Endothelial cell of hepatic sinusoid (primary cell): Measurements from ENCODE around the gene CFAP20DC.

Experiments
- in situ Hi-C: cut with HindIII; loops from 2 replicates; pipeline ENCODE4 v1.10.0; 2017; ENCODE audit warnings: low sequenced_read_pairs

CFAP20DC gene

GRCh38 chr3:58754074-58754473, 295.8 kb downstream of the CFAP20DC start:
- in situ Hi-C loops = no loop called here

- in situ Hi-C loops = no loop called here
These were observed 297.8 kb downstream of the CFAP20DC start for GRCh38 chr3:58751882-58752567.

GRCh38 chr3:58751235-58751634, 298.6 kb downstream of the CFAP20DC start:
- in situ Hi-C loops = no loop called here

GRCh38 chr3:58749948-58750347, 299.9 kb downstream of the CFAP20DC start:
- in situ Hi-C loops = no loop called here

- in situ Hi-C loops = no loop called here
These were observed 301.8 kb downstream of the CFAP20DC start for GRCh38 chr3:58748024-58748423.

- in situ Hi-C loops = no loop called here
These were observed 303.1 kb downstream of the CFAP20DC start for GRCh38 chr3:58746758-58747157.

- in situ Hi-C loops = no loop called here
These were observed 306.5 kb downstream of the CFAP20DC start for GRCh38 chr3:58743296-58743695.

- in situ Hi-C loops = no loop called here
These were observed 307.6 kb downstream of the CFAP20DC start for GRCh38 chr3:58742239-58742638.

GRCh38 chr3:58737644-58738043, 312.2 kb downstream of the CFAP20DC start:
- in situ Hi-C loops = no loop called here

- in situ Hi-C loops = no loop called here
These were observed 318.2 kb downstream of the CFAP20DC start for GRCh38 chr3:58731673-58732072.

- in situ Hi-C loops = no loop called here
These were observed 321.1 kb downstream of the CFAP20DC start for GRCh38 chr3:58728723-58729122.

- in situ Hi-C loops = no loop called here
These were observed 324.4 kb downstream of the CFAP20DC start for GRCh38 chr3:58725326-58725853.

- in situ Hi-C loops = no loop called here
These were observed 325.5 kb downstream of the CFAP20DC start for GRCh38 chr3:58724336-58724735.

- in situ Hi-C loops = no loop called here
These were observed 326.7 kb downstream of the CFAP20DC start for GRCh38 chr3:58723173-58723572.

- in situ Hi-C loops = no loop called here
These were observed 327.3 kb downstream of the CFAP20DC start for GRCh38 chr3:58722561-58722960.

GRCh38 chr3:58720526-58720925, 329.3 kb downstream of the CFAP20DC start:
- in situ Hi-C loops = no loop called here

- in situ Hi-C loops = no loop called here
These were observed 330.1 kb downstream of the CFAP20DC start for GRCh38 chr3:58719684-58720083.

- in situ Hi-C loops = no loop called here
These were observed 336.0 kb downstream of the CFAP20DC start for GRCh38 chr3:58713715-58714401.

- in situ Hi-C loops = no loop called here
These were observed 338.0 kb downstream of the CFAP20DC start for GRCh38 chr3:58711871-58712270.

- in situ Hi-C loops = loop anchor here (5.0 kb wide), 1 partner anchor 73 kb away; no protein-coding TSS in a partner anchor
These were observed 340.8 kb downstream of the CFAP20DC start for GRCh38 chr3:58708983-58709382.

- in situ Hi-C loops = loop anchor here (5.0 kb wide), 1 partner anchor 74 kb away; no protein-coding TSS in a partner anchor
These were observed 341.6 kb downstream of the CFAP20DC start for GRCh38 chr3:58708116-58708791.
